DOHH2 (cell line): ENCODE measurements around the gene CUTC.

Source experiments
- CTCF ChIP-seq: fragments of 200-600 bp; sonication (generic); IDR thresholded peaks from one replicate; pipeline ENCODE4 v1.5.1; 2014; ENCODE audit warnings: antibody characterized with exemption, mild to moderate bottlenecking, low read depth, low read length; ENCODE audit not compliant: poor library complexity, severe bottlenecking
- EZH2phosphoT487 ChIP-seq: fragments of 200-600 bp; sonication (generic); IDR thresholded peaks from 2 replicates; pipeline ENCODE4 v1.6.1; 2017; ENCODE audit warnings: borderline replicate concordance, mild to moderate bottlenecking, antibody characterized with exemption, low read length, moderate library complexity, mixed read lengths

DNA sequence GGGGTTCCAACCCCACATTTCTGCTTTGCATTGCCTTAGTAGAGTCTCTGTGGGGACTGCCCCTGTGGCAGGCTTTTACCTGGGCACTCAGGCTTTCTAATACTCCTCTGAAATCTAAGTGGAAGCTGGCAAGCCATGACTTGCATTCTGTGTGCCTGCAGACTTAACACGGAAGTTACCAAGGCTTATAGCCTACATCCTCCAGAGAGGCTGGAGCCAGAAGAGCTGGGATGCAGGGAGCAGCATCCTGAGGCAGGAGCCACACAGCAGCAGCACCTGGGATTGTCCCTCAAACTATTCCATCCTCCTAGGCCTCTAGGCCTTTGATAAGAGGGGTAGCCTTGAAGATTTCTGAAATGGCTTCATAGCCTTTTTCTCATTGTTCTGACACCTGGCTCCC is 28.3 kb downstream of the CUTC start:
- TF ChIP-seq CTCF (no peak), EZH2phosphoT487 (no peak)
